ENCODE results near the gene MORN3. TPM values are rescaled to one million over a fixed set of nuclear protein-coding genes. Genes with fewer than 3 reads are reported as not detected.

MORN3 gene
- total RNA-seq, 1 experiment from 2014 or later: 0.37 TPM

DNA sequence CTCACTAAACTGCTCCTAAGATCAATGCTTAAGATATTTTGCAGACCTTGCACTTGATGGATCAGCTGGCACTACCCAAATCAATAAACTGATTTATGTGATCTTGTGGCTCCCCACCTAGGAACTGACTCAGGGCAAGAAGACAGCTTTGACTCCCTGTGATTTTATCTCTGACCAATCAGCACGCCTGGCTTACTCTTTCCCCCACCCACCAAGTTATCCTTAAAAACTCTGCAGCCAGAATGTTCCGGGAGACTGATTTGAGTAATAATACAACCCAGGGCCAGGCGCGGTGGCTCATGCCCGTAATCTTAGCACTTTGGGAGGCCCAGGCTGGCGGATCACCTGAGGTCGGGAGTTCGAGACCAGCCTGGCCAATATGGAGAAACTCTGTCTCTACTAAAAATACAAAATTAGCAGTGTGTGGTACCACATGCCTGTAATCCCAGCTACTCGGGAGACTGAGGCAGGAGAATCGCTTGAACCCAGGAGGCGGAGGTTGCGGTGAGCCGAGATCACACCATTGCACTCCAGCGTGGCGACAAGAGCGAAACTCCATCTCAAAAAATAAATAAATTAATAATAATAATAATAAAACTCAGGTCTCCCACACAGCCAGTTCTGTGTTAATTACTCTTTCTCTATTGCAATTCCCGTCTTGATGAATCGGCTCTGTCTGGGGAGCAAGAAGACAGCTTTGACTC lies 12.0 kb downstream of the MORN3 start:
- no peaks in the 10 kb centered on the region; the same call in 1 of the 2 replicates for H3K27me3 Mint-ChIP-seq (ENCODE audit: low read depth)
- H3K4me1 Mint-ChIP-seq: peaks cover 29% of the 10 kb centered on the region
- TF ChIP-seq HMGA2 (CRISPR knock-in tag; IDR thresholded peaks at IDR 0.05) (no peak), PRRX2 (CRISPR knock-in tag; IDR thresholded peaks at IDR 0.05) (no peak), RELA (CRISPR knock-in tag; IDR thresholded peaks at IDR 0.05; ENCODE audit: borderline replicate concordance) (no peak), ZNF219 (CRISPR knock-in tag; IDR thresholded peaks at IDR 0.05; ENCODE audit: borderline replicate concordance) (no peak), ZNF416 (CRISPR knock-in tag; IDR thresholded peaks at IDR 0.05) (no peak), NR3C1 (CRISPR knock-in tag; conservative IDR thresholded peaks at IDR 0.05; ENCODE audit: low read depth) (no peak), TEAD1 (CRISPR knock-in tag; IDR thresholded peaks at IDR 0.05) (no peak), TP53 (CRISPR knock-in tag; IDR thresholded peaks at IDR 0.05) (no peak), SOX15 (CRISPR knock-in tag; IDR thresholded peaks at IDR 0.05) (no peak)
- TF ChIP-seq, protein P1, sequence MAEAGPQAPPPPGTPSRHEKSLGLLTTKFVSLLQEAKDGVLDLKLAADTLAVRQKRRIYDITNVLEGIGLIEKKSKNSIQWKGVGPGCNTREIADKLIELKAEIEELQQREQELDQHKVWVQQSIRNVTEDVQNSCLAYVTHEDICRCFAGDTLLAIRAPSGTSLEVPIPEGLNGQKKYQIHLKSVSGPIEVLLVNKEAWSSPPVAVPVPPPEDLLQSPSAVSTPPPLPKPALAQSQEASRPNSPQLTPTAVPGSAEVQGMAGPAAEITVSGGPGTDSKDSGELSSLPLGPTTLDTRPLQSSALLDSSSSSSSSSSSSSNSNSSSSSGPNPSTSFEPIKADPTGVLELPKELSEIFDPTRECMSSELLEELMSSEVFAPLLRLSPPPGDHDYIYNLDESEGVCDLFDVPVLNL (CRISPR knock-in tag; IDR thresholded peaks at IDR 0.05; ENCODE audit: borderline replicate concordance, low read depth): no peak
- TF ChIP-seq, protein P2, sequence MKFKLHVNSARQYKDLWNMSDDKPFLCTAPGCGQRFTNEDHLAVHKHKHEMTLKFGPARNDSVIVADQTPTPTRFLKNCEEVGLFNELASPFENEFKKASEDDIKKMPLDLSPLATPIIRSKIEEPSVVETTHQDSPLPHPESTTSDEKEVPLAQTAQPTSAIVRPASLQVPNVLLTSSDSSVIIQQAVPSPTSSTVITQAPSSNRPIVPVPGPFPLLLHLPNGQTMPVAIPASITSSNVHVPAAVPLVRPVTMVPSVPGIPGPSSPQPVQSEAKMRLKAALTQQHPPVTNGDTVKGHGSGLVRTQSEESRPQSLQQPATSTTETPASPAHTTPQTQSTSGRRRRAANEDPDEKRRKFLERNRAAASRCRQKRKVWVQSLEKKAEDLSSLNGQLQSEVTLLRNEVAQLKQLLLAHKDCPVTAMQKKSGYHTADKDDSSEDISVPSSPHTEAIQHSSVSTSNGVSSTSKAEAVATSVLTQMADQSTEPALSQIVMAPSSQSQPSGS (CRISPR knock-in tag; IDR thresholded peaks at IDR 0.05; ENCODE audit: borderline replicate concordance, low read depth): no peak
- TF ChIP-seq, protein P3, sequence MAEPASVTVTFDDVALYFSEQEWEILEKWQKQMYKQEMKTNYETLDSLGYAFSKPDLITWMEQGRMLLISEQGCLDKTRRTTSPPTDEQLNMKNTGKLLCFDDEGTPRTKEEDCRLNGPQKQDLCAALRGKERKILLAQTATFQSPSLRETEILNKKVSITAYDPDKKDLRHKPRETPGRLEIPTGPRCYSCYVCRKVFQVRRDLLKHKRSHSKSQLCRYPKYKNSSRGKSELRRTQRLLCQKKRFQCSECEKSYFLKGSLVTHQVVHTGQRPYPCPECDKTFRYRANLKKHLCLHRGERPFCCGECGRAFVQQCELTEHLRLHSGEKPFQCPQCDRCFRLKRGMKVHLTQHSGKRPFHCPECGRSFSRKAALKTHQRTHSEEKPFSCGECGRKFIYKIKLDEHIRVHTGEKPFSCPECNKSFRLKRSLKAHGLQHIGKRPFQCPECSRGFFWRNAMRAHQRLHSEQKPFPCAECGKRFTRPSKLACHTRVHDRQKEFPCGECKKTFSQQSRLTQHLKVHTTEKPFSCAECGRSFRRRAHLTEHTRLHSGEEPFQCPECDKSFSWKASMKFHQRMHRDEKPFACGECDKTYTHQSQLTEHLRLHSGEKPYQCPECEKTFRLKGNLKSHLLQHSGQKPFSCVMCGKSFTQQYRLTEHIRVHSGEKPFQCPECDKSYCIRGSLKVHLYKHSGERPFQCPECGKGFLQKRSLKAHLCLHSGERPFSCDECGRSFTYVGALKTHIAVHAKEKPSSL (CRISPR knock-in tag; conservative IDR thresholded peaks at IDR 0.05): no peak
- TF ChIP-seq, protein P4, sequence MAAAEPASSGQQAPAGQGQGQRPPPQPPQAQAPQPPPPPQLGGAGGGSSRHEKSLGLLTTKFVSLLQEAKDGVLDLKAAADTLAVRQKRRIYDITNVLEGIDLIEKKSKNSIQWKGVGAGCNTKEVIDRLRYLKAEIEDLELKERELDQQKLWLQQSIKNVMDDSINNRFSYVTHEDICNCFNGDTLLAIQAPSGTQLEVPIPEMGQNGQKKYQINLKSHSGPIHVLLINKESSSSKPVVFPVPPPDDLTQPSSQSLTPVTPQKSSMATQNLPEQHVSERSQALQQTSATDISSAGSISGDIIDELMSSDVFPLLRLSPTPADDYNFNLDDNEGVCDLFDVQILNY (CRISPR knock-in tag; IDR thresholded peaks at IDR 0.05): no peak
- H3K36me3 Mint-ChIP-seq: no peaks in the 10 kb centered on the region
- ChIA-PET POLR2A (no interaction called here), CTCF (interaction anchor here (0.6 to 3.8 kb wide), 10 partner anchors 9 to 215 kb away, joined by 3 to 17 read pairs (median 4); partner anchors contain the start of genes MORN3 and ORAI1)
- H3K9me3 Mint-ChIP-seq: no peaks in the 10 kb centered on the region
- no peak for DNase-seq (ENCODE audit: low spot score)
- H3K27ac Mint-ChIP-seq: peak overlapping the region; percentile 26
- no peak for ATAC-seq
- H3K4me3 Mint-ChIP-seq: no peak overlapping the region

DNA sequence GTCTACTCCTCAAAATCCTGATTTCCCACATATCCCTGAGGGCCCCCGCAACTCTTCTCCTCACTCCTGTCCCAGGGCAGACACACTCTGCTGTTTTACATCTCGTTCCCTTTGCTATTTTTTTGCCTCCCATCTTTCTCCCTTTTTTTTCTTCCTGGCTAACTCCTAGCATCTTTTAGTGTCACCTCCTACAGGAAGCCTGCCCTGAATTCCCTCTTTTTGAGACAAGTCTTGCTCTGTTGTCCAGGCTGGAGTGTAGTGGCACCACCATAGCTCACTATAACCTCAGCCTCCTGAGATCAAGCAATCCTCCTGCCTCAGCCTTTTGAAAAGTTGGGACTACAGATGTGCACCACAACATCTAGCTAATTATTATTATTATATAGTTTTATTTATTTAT lies 13.3 kb downstream of the MORN3 start:
- ChIA-PET CTCF (no interaction called here), POLR2A (no interaction called here)
- no peak for DNase-seq (ENCODE audit: low spot score)
- no peaks in the 10 kb centered on the region; the same call in 1 of the 2 replicates for H3K27me3 Mint-ChIP-seq (ENCODE audit: low read depth)
- ATAC-seq: no peak
- no peak overlapping the region for H3K27ac Mint-ChIP-seq
- peaks cover 34% of the 10 kb centered on the region for H3K4me1 Mint-ChIP-seq
- no peaks in the 10 kb centered on the region for H3K36me3 Mint-ChIP-seq
- H3K4me3 Mint-ChIP-seq: no peak overlapping the region
- H3K9me3 Mint-ChIP-seq: no peaks in the 10 kb centered on the region
- TF ChIP-seq ATF1 (CRISPR knock-in tag; IDR thresholded peaks at IDR 0.05) (no peak), ZBTB21 (CRISPR knock-in tag; IDR thresholded peaks at IDR 0.05; ENCODE audit: borderline replicate concordance) (no peak), GTF2I (CRISPR knock-in tag; conservative IDR thresholded peaks at IDR 0.05) (no peak), OVOL2 (CRISPR knock-in tag; IDR thresholded peaks at IDR 0.05; ENCODE audit: borderline replicate concordance) (no peak), NFATC4 (CRISPR knock-in tag; IDR thresholded peaks at IDR 0.05) (no peak)
- TF ChIP-seq, protein P4 (CRISPR knock-in tag; IDR thresholded peaks at IDR 0.05): no peak
- TF ChIP-seq, protein P5, sequence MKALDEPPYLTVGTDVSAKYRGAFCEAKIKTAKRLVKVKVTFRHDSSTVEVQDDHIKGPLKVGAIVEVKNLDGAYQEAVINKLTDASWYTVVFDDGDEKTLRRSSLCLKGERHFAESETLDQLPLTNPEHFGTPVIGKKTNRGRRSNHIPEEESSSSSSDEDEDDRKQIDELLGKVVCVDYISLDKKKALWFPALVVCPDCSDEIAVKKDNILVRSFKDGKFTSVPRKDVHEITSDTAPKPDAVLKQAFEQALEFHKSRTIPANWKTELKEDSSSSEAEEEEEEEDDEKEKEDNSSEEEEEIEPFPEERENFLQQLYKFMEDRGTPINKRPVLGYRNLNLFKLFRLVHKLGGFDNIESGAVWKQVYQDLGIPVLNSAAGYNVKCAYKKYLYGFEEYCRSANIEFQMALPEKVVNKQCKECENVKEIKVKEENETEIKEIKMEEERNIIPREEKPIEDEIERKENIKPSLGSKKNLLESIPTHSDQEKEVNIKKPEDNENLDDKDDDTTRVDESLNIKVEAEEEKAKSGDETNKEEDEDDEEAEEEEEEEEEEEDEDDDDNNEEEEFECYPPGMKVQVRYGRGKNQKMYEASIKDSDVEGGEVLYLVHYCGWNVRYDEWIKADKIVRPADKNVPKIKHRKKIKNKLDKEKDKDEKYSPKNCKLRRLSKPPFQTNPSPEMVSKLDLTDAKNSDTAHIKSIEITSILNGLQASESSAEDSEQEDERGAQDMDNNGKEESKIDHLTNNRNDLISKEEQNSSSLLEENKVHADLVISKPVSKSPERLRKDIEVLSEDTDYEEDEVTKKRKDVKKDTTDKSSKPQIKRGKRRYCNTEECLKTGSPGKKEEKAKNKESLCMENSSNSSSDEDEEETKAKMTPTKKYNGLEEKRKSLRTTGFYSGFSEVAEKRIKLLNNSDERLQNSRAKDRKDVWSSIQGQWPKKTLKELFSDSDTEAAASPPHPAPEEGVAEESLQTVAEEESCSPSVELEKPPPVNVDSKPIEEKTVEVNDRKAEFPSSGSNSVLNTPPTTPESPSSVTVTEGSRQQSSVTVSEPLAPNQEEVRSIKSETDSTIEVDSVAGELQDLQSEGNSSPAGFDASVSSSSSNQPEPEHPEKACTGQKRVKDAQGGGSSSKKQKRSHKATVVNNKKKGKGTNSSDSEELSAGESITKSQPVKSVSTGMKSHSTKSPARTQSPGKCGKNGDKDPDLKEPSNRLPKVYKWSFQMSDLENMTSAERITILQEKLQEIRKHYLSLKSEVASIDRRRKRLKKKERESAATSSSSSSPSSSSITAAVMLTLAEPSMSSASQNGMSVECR (CRISPR knock-in tag; IDR thresholded peaks at IDR 0.05; ENCODE audit: borderline replicate concordance): no peak
- TF ChIP-seq, protein P6, sequence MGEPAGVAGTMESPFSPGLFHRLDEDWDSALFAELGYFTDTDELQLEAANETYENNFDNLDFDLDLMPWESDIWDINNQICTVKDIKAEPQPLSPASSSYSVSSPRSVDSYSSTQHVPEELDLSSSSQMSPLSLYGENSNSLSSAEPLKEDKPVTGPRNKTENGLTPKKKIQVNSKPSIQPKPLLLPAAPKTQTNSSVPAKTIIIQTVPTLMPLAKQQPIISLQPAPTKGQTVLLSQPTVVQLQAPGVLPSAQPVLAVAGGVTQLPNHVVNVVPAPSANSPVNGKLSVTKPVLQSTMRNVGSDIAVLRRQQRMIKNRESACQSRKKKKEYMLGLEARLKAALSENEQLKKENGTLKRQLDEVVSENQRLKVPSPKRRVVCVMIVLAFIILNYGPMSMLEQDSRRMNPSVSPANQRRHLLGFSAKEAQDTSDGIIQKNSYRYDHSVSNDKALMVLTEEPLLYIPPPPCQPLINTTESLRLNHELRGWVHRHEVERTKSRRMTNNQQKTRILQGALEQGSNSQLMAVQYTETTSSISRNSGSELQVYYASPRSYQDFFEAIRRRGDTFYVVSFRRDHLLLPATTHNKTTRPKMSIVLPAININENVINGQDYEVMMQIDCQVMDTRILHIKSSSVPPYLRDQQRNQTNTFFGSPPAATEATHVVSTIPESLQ (CRISPR knock-in tag; IDR thresholded peaks at IDR 0.05): no peak

Measured in WTC11 (cell line).